NCI-H2081 treated with DMSO at 0.1 percent for 48 hours (cell line): ENCODE measurements around the gene CYB5RL.
"Not testable (repeated sequence)": the region's sequence is repeated elsewhere in the genome, so short reads cannot be mapped to it uniquely, and the experiment has no call there.

Experiments
- DNase-seq: peaks from one replicate; lab custom pipeline; 2025; lab: John Stamatoyannopoulos, UW

Gene CYB5RL

DNA sequence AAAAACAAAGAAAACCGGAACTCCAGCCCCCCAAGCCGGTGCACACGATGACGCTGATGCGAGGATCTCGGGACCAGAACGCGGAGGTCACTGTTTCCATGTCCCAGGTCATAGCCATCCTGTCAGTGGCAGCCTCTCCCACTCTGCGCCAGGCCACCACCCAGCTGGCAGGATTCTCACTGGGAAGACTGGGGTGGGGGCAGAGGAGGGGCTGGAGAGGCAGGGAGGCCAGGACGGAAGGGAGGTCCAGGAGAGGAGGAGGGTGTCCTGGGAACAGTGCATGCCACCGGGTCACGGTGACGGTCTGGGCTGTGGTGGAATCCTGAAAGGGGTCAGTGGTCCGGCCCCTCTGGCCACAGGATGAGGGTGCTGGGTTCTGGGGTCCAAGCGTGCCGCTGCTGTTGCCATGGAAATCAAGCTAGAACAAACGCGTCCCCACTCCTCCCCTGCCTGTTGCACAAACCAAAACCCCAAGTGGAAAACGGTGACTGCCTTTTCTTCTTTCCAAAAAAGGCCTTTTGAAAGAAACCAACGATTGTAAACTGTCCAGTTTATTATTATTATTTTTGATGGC is 26.2 kb upstream of the CYB5RL start:
- no peak for DNase-seq

DNA sequence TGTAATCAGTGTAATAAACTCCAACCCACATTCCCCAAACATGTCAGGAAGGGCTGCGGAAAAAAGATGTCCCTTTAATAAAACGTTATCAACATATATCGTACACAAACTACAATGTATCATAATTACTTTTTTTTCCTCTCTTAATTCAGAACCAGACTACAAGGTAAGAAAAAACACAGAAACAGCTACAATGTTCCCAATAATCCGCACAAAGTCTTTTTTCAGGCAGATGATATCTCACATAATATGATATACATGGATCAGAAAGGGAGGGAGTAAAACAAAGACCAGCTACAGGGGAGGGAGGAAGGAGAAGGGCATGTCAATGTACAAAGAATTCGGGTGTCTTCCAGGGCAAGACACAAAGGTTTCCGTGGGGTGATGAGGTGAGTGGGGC is 25.5 kb upstream of the CYB5RL start:
- DNase-seq = no peak

DNA sequence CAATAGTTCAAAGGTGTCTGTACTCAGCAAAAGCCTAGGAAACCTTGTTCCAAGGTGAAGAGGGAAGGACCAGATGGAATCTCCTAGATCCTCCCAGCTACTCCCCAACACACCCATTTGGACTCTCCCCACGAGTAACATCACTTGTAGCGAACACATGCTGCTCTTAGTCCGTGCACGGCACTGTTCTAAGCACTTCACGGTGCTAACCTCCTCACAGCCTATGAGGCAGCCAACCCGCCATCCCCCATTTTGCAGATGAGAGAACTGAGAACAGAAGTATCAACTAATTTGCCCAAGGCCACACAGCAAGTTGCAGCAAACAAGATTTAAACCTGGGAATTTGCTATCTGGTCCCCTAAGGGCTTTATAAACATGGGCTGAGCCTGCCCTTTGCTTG is 24.4 kb upstream of the CYB5RL start:
- no peak for DNase-seq

DNA sequence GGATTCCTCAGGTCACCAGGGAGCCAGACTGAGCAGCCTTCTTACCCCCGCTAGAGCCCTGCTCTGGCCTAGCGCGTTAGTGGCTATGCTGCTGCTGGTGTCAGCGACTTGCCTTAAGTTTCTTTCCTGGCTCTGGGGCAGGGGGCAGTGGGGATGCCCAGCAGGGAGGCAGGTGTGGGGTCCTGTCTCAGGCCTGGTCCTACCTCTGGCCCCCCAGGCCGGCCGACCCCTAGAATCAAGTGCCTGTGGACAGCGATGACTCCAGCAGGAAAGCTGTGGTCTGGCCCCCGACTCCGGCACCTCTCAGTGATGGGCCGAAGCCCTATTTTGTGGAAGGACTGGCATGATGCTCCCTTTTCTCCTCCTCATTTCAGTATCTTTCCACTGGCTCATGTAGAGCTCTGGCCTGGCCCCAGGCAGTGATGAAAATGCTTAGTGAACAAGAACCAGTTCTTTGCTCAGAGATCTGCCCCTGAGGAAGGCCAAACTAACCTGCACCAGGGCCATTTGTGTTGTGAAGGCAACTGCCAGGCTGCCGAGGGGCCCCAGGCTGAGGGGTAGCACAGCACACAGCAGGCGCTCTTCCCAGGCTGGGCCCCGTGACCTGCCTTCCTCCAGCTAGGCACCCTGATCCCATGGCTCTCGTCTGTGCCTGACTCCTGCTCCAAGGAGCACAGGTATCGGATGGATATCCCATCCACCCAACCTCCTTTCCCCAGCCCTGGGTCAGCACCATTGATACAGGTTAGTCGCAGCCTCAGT is 23.8 kb upstream of the CYB5RL start:
- no peak for DNase-seq

DNA sequence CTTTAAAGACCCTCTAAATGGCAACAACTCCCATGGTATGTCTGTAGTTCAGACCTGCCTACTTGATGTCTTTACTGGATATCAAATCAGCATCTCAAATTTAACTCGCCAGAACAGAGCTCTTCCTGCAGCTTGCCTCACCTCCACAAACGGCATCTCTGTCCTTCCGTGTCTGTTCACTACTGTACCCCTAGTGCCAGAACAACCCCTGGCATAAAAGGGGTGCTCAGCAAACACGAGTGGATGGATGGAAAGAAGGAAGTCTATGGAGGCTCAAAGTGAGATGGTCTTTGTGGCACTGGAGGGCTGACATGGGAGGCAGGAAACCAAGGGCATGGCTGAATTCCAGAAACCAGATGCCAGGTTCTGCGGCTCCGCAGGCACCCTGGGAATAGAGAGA is 22.9 kb upstream of the CYB5RL start:
- no peak for DNase-seq

DNA sequence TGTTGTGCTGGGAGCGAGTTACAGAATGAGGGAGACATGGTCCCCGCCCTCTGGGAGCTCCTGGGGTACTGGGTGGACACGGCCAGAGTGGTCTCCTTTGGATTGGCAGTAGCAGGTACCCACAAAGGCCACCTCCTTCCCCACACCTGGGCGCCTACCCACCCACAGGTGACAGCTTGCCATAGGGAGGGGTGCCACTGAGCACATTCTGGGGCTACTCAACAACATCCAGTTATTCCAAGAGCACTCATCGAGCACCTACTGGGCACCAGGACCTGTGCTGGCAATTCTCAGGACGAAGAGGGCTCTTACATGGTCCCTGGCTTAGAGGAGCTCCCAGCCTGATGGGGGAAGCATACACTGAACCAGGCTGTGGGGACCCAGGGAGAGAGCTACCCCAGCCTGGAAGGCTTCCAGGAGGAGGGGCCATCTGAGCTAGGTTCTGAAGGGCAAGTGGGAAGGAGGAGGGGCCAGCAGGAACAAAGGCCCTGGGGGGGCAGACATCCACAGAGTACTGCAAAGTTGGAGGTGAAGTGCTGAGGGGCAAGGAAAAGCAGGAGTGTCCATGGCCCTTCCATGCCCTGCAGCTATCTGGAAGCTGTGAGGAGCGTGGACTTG is 22.1 kb upstream of the CYB5RL start:
- DNase-seq = no peak

DNA sequence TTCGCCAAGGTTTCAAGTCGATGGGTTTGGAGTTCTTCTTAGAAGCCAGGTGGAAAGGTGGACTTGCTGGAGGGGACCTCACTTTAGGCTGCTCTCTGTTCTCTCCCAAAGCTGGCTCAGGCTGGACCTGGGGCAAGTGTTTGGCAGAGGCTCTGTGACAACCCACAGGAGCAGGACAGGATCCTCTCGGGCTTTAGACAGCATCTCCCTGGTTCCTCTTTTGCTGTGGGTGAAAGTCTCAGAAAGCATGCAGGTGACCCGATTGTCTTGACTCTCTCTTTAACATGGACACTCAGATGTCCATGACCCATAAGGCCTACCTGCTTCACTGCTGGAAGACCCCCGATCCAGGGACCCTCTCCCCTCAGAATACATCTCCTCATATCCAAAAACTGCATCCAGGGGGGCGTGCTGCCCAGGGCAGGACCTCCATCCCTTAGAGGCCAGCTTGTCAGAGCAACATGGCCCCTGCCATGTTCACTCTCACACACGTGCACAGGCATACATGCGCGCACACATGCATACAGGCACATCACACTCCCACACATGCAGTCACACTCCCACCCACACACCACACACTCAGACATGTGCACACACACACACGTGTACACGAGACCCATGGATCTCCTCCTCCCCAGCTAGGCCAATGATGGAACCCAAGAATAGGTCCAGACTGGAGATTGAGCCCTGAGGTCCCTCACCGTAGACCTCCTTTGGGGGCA is 21.4 kb upstream of the CYB5RL start:
- DNase-seq = no peak

DNA sequence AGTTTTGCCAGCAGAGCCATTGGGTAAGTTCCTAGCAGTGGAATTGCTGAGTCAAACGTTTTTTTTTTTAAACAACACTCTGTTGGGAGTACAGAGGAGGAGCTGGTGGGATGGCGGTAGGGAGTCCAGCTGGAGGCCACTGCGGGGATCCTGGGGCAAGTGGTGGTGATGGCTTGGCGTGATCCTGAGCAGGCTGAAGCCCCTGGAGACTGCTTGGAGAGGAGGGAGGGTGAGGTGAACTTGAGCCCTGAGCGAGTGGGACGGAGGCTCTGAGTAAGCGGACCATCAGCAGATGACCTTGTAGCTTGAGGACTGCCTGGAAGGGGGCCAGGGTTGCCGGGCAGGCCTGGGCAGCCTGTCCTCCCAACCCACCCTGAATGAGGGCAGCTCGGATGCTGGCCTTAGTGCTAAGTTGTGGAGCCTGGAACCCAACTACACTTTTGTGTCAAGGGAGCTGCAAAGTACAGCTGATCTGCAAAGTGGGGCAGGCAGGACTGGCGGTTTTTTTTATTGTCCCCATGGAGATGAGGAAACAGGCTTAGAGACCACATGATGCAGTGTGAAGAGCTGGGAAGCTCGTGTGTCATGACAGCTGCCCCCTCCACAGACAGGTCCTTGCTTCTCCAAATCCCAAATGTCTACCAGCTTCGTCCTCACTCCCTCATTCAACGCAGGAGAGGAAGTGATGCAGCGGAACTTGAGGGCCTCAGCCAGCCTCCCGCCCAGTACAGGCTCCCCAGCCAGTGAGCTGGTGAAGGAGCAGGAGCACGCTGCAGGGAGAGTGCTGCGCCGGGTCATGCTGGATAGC is 20.4 kb upstream of the CYB5RL start:
- no peak for DNase-seq

DNA sequence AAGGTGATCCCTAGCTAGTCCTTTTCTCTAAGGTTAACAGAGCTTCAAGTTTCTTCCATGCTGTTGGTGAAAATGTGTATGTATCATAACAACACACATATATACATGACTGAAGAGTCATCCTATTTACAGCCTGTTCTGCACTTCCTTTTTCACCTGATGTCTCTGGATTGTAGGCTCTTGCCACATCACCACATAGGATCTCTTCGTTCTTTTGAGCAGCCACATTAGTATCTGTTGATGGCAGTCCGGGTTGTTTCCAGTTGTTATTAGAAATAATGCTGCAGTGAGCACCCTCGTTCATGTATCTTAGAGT is 19.8 kb upstream of the CYB5RL start:
- DNase-seq = no peak

DNA sequence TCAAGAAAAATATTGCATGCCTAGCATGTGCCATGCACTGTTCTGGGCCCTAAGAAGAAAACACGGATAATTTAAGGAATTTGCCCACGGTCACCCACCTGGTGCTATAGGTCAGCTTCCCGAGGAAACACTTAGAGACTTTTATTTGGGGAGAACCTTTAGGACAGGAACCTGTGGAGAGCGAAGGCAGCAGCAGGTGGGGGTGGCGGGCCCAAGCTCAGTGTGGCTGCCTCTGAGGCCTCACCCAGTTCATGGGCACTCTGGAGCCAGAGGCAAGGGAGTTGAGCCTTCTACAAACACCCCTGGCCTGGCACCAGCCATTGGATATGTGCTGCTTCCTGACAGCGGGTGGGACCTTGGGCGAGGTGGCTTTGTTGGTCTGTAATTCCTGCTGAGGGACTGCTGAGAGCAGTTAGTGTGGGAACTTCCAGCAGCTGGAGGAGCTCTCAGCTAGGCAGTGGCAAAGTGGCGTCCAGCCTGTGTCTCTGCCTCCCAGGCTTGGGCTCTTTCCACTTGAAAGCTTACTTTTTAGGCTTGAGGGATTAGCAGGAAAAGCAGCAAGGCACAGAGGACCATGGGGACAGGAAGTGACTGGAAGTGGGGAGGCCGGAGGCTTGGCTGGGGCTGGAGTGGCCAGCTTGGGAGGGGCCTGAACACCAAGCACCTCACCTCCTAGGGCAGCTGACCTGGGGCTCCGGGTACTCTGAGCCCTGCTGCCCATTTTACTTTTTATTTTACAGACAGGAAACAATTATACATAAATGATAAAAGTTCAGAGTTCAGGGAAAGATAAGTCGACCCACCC is 19.3 kb upstream of the CYB5RL start:
- no peak for DNase-seq

DNA sequence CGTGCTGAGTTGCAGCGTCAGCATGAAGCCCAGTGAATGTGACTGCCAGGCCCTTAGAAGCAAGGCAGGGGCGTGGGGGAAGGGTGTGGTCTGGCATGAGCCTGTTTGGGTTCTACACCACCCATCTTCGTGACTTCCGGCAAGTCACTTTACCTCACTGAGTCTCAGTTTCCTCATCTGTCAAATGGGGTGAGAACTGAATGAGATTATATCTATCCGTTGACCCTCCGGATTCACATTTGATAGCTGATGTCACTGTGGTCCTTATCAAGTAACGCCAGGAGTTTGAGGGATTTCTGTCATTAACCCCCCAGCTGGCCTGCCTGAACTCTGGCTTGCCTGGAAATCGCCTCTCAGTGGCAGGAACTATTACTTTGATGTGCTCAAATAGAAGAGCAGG is 15.7 kb upstream of the CYB5RL start:
- DNase-seq = no peak

DNA sequence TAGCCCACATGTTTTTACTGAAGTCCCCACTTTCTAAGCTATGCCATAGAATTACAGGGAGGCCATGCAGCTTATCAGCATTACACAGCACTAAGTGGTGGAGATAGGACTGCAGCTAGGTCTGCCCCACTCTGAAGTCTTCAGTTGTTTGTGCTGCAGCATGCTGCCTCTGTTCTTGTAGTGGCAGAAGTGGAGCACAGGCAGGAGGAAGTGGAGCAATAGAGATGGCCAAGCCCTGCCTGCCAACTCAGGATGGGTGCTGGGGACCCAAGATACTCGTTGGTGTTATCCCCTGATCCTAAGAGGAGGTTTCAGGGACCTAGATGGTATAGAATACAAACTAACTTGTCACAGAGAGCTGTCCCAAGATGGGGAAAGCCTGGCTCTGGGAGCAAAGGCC is 13.0 kb upstream of the CYB5RL start:
- no peak for DNase-seq

DNA sequence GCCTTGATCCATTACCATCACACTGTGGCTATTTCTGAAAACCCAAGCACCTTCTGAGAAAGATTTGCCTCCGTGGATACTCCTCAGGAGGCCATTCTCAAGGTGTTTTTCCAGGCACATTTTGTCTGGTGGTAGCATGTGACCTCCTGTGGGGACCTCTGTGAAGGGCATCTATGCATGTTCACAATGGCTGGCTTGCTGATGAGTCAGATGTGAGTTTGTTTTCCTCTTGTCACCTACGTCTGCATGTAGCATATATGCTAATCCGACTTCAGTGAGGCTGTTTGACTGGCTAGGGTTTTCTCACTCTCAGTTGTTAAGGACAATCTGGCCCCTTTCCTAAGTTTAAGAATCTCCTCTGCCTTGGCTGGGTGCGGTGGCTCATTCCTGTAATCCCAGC is 8.1 kb upstream of the CYB5RL start:
- not testable (repeated sequence) for DNase-seq

DNA sequence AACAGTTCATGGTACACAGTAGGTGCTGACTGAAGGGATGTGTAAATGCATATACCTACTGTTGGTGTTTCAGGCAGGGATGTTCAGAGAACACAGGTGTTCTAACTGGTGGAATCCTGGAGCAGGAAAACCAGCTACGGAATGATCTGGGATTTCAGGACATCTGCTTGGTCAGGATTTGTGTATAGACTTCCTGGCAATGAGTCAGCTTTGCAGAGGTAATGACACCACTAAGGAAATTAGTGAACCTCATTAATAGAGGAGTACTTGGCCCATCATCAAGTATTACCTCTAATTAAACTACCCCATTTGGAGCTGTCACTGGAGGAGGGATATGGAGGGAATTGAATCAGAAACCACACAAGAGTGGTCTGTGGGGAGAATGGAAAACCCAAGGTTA is 7.5 kb upstream of the CYB5RL start:
- no peak for DNase-seq

DNA sequence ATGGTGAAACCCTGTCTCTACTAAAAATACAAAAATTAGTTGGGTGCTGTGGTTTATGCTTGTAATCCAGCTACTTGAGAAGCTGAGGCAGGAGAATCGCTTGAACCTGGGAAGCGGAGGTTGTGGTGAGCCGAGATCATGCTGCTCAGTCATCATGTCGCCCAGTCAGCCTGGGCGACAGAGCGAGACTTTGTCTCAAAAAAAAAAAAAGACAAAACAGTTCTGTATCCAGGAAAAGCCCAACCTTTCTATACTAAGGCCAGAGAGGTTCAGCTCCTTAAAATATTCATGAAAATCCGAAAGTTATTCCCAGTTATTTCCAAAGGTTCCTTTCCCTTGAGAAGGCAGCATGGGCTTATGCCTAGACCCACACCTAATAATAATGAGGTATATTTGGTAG is 4.4 kb upstream of the CYB5RL start:
- no peak for DNase-seq

DNA sequence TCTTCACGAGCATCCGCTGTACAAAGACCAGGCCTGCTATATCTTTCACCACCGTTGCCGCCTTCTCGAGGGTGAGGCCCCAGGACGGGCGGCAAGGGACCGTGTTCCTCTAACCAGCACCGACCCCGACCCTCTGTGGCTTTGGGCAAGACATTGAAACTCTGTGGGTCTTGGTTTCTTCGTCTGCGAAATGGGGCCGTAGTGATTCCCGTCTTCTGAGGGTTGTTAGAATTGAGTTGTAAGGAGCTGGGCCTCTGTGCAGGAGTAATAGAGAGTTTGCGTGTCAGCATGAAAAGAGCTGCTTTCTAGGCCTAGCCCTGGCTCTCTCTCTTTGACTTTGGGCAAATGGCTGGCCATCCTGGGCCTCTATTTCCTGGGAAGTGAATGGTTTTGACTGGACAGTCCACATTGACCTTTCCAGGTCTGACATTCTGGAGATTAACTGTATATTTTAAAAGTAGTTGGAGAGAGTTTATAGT is 728 bp upstream of the CYB5RL start:
- DNase-seq = no peak

DNA sequence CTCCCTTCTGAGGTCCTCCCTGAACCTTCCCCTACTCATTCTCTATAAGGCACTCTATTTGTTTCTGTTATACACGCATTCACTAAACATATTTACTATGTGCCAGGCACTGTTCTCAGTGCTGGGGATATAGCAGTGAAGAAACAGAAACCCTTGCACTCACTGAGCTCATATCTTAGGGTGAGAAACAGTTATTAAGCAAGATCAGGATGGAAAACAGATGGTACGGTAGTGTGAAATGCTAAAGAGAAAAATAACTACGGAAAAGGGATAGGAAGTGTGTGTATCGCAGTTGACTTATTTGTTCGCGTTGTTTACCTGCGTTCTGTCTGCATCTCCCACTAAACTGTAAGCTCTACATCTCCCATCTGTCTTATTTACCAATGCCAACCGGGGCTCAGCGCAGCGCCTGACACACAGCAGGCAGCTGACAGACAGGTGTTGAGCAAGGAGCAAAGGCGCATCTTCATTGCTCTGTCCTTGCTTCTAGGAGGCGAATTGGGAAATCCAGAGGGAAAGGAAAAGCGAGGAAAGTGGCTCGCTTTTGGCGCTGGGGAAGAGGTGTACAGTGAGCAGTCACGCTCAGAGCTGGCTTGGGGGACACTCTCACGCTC is 572 bp downstream of the CYB5RL start:
- DNase-seq = no peak

DNA sequence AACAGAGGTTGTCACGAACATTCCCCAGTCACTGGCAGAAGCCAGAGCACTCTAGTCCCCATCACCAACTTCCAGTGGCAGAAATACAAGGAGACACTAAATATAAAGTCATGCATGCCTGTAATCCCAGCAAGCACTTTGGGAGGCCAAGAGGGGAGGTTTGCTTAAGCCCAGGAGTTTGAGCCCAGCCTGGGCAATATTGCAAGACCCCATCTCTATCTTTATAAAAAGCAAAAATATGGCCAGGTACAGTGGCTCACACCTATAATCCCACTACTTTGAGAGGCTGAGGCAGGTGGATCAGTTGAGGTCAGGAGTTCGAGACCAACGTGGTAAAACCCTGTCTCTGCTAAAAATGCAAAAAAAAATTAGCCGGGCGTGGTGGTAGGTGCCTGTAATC is 6.4 kb downstream of the CYB5RL start:
- no peak for DNase-seq

DNA sequence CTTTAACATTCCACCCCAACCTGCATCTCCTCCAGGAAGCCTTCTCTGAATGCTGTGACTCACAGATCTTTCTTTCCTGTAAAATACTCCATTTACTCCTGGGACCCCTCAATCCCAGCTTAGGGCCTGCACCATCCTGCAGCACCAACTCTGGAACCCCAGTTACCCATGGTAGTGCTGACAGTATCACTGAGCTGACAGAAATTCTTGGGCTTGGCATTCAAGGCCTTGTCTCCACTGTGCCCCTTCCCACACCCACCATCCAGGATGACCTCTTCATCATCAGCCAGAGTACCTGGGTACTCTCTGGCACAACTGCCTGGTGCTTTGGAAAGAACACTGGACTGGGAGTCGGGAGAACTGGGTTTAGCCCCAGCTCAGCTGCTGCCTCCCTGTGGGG is 8.3 kb downstream of the CYB5RL start:
- DNase-seq = no peak

DNA sequence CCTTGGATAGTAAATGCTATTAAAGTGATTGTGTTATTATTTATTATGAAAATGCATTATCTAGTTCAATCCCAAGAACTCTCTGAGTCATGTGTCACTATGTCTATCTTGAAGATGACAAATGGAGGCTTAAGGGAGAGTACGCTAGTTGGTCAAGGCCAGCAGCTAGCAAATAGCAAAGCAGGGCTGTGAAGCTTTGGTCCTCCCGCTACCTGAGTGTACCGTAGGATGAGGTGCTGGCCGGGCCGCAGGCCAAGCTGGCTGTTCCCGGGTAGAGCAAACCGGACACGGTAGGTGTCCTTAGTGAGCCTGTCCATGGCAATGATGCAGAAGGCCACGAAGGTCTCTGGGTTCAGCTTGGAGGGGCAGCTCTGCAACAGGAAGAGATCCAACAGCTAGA is 9.3 kb downstream of the CYB5RL start:
- no peak for DNase-seq

DNA sequence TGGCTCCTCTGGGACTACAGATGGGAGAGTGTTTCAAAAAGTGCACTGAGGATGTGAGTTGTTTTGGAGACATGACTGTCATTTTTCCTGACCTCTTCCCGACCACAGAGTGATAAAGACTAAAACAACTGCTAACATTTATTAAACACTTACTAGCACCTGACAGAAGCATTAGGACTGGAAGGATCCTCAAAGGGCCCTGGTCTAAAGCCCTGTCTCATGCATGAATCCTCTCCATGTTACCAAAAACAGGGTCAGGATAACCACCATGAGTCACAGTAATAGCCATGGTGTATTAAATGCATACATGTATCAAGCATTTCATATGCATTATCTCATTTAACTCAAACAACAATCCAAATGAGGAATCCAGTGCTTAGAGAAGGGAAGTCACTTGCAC is 11.5 kb downstream of the CYB5RL start:
- DNase-seq = no peak
